Liver (tissue), 9 donors: ENCODE results near the gene CDC5L. TPM values are rescaled to one million over a fixed set of nuclear protein-coding genes. Genes with fewer than 3 reads are reported as not detected.

Source experiments
- DNase-seq: peaks from one replicate; pipeline ENCODE4 v3.0.0-alpha.2; 2017; ENCODE audit warnings: low spot score
- H3K27ac ChIP-seq, 2 donors: one replicate each; pipeline ENCODE4 v1.7.0; 2013; ENCODE audit warnings: inconsistent platforms in 2 of 2, low read length in 2 of 2, control low read depth in 1 of 2, low read depth in 1 of 2, mild to moderate bottlenecking in 1 of 2
- H3K27me3 ChIP-seq, 4 donors: one replicate each; pipeline versions ENCODE4 v1.6.1 to v1.7.0; 2013; ENCODE audit warnings: low read length in 3 of 4, inconsistent platforms in 1 of 4, mild to moderate bottlenecking in 1 of 4, moderate library complexity in 1 of 4; ENCODE audit not compliant: control insufficient read depth in 4 of 4, insufficient read depth in 4 of 4
- H3K36me3 ChIP-seq, 4 donors: one replicate each; pipeline versions ENCODE4 v1.6.1 to v1.7.0; 2013; ENCODE audit warnings: low read length in 3 of 4, mild to moderate bottlenecking in 3 of 4, low read depth in 1 of 4, moderate library complexity in 1 of 4; ENCODE audit not compliant: control insufficient read depth in 4 of 4, insufficient read depth in 3 of 4
- H3K4me1 ChIP-seq, 4 donors: one replicate each; pipeline versions ENCODE4 v1.6.1 to v1.7.0; 2013; ENCODE audit warnings: low read length in 3 of 4, mild to moderate bottlenecking in 3 of 4, moderate library complexity in 1 of 4; ENCODE audit not compliant: control insufficient read depth in 4 of 4, insufficient read depth in 4 of 4
- H3K4me3 ChIP-seq, 3 donors: one replicate each; pipeline versions ENCODE4 v1.6.1 to v1.7.0; 2013; ENCODE audit warnings: low read length in 3 of 3, control low read depth in 1 of 3, low read depth in 1 of 3, mild to moderate bottlenecking in 1 of 3
- H3K9ac ChIP-seq, 2 donors: one replicate each; pipeline ENCODE4 v1.7.0; 2013; ENCODE audit warnings: low read length in 2 of 2, mild to moderate bottlenecking in 2 of 2, moderate library complexity in 2 of 2, control low read depth in 1 of 2, low read depth in 1 of 2
- H3K9me3 ChIP-seq, 4 donors: one replicate each; pipeline versions ENCODE4 v1.6.1 to v1.7.0; 2013; ENCODE audit warnings: low read length in 3 of 4; ENCODE audit not compliant: control insufficient read depth in 4 of 4
- EGR1 ChIP-seq, 2 donors: IDR thresholded peaks; 2 replicates each; pipeline ENCODE4 v1.6.1; 2016 to 2018; ENCODE audit warnings: antibody characterized with exemption in 2 of 2, low read depth in 2 of 2
- FOXA1 ChIP-seq: IDR thresholded peaks from 2 replicates; pipeline ENCODE4 v1.6.1; 2016; ENCODE audit warnings: antibody characterized with exemption
- FOXA2 ChIP-seq: IDR thresholded peaks from 2 replicates; pipeline ENCODE4 v1.6.1; 2016; ENCODE audit warnings: antibody characterized with exemption
- GABPA ChIP-seq, 2 donors: IDR thresholded peaks in 1 of 2; conservative IDR thresholded peaks in 1 of 2; 2 replicates each; pipeline ENCODE4 v1.6.1; 2016; ENCODE audit warnings: antibody characterized with exemption in 2 of 2, mild to moderate bottlenecking in 1 of 2, moderate library complexity in 1 of 2
- HNF4A ChIP-seq, 2 donors: conservative IDR thresholded peaks; 2 replicates each; pipeline ENCODE4 v1.6.1; 2016; ENCODE audit warnings: antibody characterized with exemption in 2 of 2, mild to moderate bottlenecking in 2 of 2
- HNF4G ChIP-seq: IDR thresholded peaks from 2 replicates; pipeline ENCODE4 v1.6.1; 2016; ENCODE audit warnings: antibody characterized with exemption
- JUND ChIP-seq, 2 donors: IDR thresholded peaks; 2 replicates each; pipeline ENCODE4 v1.6.1; 2016; ENCODE audit warnings: antibody characterized with exemption in 2 of 2
- MAX ChIP-seq: IDR thresholded peaks from 2 replicates; pipeline ENCODE4 v1.6.1; 2016; ENCODE audit warnings: antibody characterized with exemption
- NR2F2 ChIP-seq: IDR thresholded peaks from 2 replicates; pipeline ENCODE4 v1.6.1; 2016; ENCODE audit warnings: antibody characterized with exemption
- RAD21 ChIP-seq, 2 donors: IDR thresholded peaks; 2 replicates each; pipeline ENCODE4 v1.6.1; 2016; ENCODE audit warnings: antibody characterized with exemption in 2 of 2, mild to moderate bottlenecking in 2 of 2
- REST ChIP-seq: IDR thresholded peaks from 2 replicates; pipeline ENCODE4 v1.6.1; 2016; ENCODE audit warnings: antibody characterized with exemption, mild to moderate bottlenecking
- RXRA ChIP-seq, 2 donors: IDR thresholded peaks; 2 replicates each; pipeline ENCODE4 v1.6.1; 2017 to 2018; ENCODE audit warnings: antibody characterized with exemption in 2 of 2, mild to moderate bottlenecking in 1 of 2
- SP1 ChIP-seq: IDR thresholded peaks from 2 replicates; pipeline ENCODE4 v1.6.1; 2018; ENCODE audit warnings: antibody characterized with exemption, mild to moderate bottlenecking
- TAF1 ChIP-seq: conservative IDR thresholded peaks from 2 replicates; pipeline ENCODE4 v1.6.1; 2016; ENCODE audit warnings: antibody characterized with exemption, mild to moderate bottlenecking
- YY1 ChIP-seq: IDR thresholded peaks from 2 replicates; pipeline ENCODE4 v1.6.1; 2016; ENCODE audit warnings: antibody characterized with exemption, mild to moderate bottlenecking
- WGBS: extraction: QIAGEN DNeasy Blood & Tissue Kit; methylation state at CpG from one replicate; pipeline ENCODE4 v1.1.7; 2013; 5-methylcytosine and 5-hydroxymethylcytosine counted together
- polyA plus RNA-seq, 2 donors: library from polyadenylated mRNA; stranded (reverse) in 1 of 2; unstranded in 1 of 2; fragments of 200-250 nt in 1 of 2; fragments of >200 nt in 1 of 2; fragmentation: Nextera tagmentation in 1 of 2; extraction: Ambion mirVana in 1 of 2; gene quantifications; one replicate each; pipeline versions ENCODE4 v1.2.1 to v1.2.3, GENCODE V29; 2013 to 2015
- total RNA-seq, 2 donors: library from RNA; depleted of rRNA; stranded (reverse); fragments of >200 nt; gene quantifications; one replicate each; pipeline ENCODE4 v1.2.3, GENCODE V29; 2014
- TF ChIP-seq, protein P1 (sequence below): IDR thresholded peaks from 2 replicates; pipeline ENCODE4 v1.6.1; 2016; ENCODE audit warnings: antibody characterized with exemption
- TF ChIP-seq, protein P2 (sequence below): fragments of 150-350 bp; IDR thresholded peaks from 2 replicates; pipeline ENCODE4 v1.5.1; 2017; ENCODE audit warnings: improper control_type of control experiment, low read depth, low read length; ENCODE audit not compliant: missing input control
- TF ChIP-seq, protein P3 (sequence below): IDR thresholded peaks from 2 replicates; pipeline ENCODE4 v1.6.1; 2016; ENCODE audit warnings: antibody characterized with exemption
- donor health status: healthy.
- donor health status: healthy.
- donor health status: healthy.
- donor health status: healthy.
- donor health status: healthy.

CDC5L gene
- total and polyA plus RNA-seq, 4 donors, result 5.4 to 12.3 (median 11.0) TPM

- Histone ChIP-seq H3K9me3 (peaks cover 0 to 4% (median 0%) of the 10 kb centered on the region in 4 donors), H3K27ac (no peak overlapping the region), H3K4me3 (no peak overlapping the region), H3K36me3 (no peaks in the 10 kb centered on the region), H3K4me1 (no peaks in the 10 kb centered on the region), H3K27me3 (no peaks in the 10 kb centered on the region), H3K9ac (no peak overlapping the region)
- WGBS, result 84% methylated on average over 9 of the region's 9 CpGs
- no peak for TF ChIP-seq NR2F2
- TF ChIP-seq RXRA (IDR thresholded peaks at IDR 0.05), result no peak
- no peak for TF ChIP-seq EGR1 (IDR thresholded peaks at IDR 0.05; ENCODE audit: low read depth in 2 of 2)
- no peak for TF ChIP-seq TAF1
- no peak for TF ChIP-seq RAD21 (IDR thresholded peaks at IDR 0.05)
- no peak for TF ChIP-seq YY1
- TF ChIP-seq REST, result no peak
- no peak for TF ChIP-seq HNF4G
- TF ChIP-seq JUND (IDR thresholded peaks at IDR 0.05), result no peak
- no peak for TF ChIP-seq GABPA (IDR thresholded peaks at IDR 0.05 in 1 of 2, conservative IDR thresholded peaks at IDR 0.05 in 1 of 2)
- TF ChIP-seq FOXA1, result no peak
- no peak for TF ChIP-seq SP1
- TF ChIP-seq, protein P1, sequence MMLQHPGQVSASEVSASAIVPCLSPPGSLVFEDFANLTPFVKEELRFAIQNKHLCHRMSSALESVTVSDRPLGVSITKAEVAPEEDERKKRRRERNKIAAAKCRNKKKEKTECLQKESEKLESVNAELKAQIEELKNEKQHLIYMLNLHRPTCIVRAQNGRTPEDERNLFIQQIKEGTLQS, result no peak
- no peak for TF ChIP-seq MAX
- TF ChIP-seq, protein P2, sequence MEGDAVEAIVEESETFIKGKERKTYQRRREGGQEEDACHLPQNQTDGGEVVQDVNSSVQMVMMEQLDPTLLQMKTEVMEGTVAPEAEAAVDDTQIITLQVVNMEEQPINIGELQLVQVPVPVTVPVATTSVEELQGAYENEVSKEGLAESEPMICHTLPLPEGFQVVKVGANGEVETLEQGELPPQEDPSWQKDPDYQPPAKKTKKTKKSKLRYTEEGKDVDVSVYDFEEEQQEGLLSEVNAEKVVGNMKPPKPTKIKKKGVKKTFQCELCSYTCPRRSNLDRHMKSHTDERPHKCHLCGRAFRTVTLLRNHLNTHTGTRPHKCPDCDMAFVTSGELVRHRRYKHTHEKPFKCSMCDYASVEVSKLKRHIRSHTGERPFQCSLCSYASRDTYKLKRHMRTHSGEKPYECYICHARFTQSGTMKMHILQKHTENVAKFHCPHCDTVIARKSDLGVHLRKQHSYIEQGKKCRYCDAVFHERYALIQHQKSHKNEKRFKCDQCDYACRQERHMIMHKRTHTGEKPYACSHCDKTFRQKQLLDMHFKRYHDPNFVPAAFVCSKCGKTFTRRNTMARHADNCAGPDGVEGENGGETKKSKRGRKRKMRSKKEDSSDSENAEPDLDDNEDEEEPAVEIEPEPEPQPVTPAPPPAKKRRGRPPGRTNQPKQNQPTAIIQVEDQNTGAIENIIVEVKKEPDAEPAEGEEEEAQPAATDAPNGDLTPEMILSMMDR, result no peak
- TF ChIP-seq, protein P3, sequence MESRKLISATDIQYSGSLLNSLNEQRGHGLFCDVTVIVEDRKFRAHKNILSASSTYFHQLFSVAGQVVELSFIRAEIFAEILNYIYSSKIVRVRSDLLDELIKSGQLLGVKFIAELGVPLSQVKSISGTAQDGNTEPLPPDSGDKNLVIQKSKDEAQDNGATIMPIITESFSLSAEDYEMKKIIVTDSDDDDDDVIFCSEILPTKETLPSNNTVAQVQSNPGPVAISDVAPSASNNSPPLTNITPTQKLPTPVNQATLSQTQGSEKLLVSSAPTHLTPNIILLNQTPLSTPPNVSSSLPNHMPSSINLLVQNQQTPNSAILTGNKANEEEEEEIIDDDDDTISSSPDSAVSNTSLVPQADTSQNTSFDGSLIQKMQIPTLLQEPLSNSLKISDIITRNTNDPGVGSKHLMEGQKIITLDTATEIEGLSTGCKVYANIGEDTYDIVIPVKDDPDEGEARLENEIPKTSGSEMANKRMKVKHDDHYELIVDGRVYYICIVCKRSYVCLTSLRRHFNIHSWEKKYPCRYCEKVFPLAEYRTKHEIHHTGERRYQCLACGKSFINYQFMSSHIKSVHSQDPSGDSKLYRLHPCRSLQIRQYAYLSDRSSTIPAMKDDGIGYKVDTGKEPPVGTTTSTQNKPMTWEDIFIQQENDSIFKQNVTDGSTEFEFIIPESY, result no peak
- TF ChIP-seq HNF4A (conservative IDR thresholded peaks at IDR 0.05), result no peak
- no peak for TF ChIP-seq FOXA2
- DNase-seq, result no peak
These were observed 109.3 kb downstream of the CDC5L start for GRCh38 chr6:44496665-44497369.
